GM10266 (cell line): ENCODE data around the gene ZFAND3.

Experiments used
- DNase-seq: peaks from one replicate; pipeline ENCODE4 v3.0.0; 2012; ENCODE audit errors: extremely low spot score
- CTCF ChIP-seq: IDR thresholded peaks from 2 replicates; pipeline ENCODE4 v1.5.1; 2012; ENCODE audit warnings: mild to moderate bottlenecking, low read depth; ENCODE audit not compliant: control insufficient read depth, insufficient read depth; ENCODE audit errors: missing control alignments

ZFAND3 gene

GRCh38 chr6:37974381-37974780, 154.9 kb downstream of the ZFAND3 start:
- no peak for DNase-seq
- TF ChIP-seq CTCF, result no peak

GRCh38 chr6:37974943-37975342, 155.4 kb downstream of the ZFAND3 start:
- DNase-seq, result no peak
- no peak for TF ChIP-seq CTCF

GRCh38 chr6:37977715-37978114, 158.2 kb downstream of the ZFAND3 start:
- no peak for TF ChIP-seq CTCF

GRCh38 chr6:37979392-37980221, 160.1 kb downstream of the ZFAND3 start:
- no peak for DNase-seq
- no peak for TF ChIP-seq CTCF

More at GRCh38 chr6:37977715-37978114, 158.2 kb downstream of the ZFAND3 start:
- no peak for DNase-seq

- DNase-seq, result no peak
- TF ChIP-seq CTCF, result no peak
These were observed 160.7 kb downstream of the ZFAND3 start for GRCh38 chr6:37980222-37980595.

GRCh38 chr6:37981626-37982025, 162.1 kb downstream of the ZFAND3 start:
- TF ChIP-seq CTCF, result no peak
- no peak for DNase-seq

- TF ChIP-seq CTCF, result no peak
- DNase-seq, result no peak
These were observed 162.8 kb downstream of the ZFAND3 start for GRCh38 chr6:37982317-37982716.
